Endothelial cell (in vitro differentiated cells): Measurements from ENCODE around the gene PANX2. TPM values are rescaled to one million over a fixed set of nuclear protein-coding genes. Genes with fewer than 3 reads are reported as not detected.

ENCODE experiments used
- DNase-seq: peaks from one replicate; pipeline ENCODE4 v3.0.0; 2021; ENCODE audit warnings: low spot score
- H3K27ac Mint-ChIP-seq: one replicate; pipeline ENCODE4 v1.8.0; 2021; ENCODE audit warnings: mixed read lengths, inconsistent platforms; ENCODE audit not compliant: unreplicated experiment
- H3K27me3 Mint-ChIP-seq: one replicate; pipeline ENCODE4 v1.8.0; 2021; ENCODE audit warnings: mild to moderate bottlenecking, moderate library complexity, mixed read lengths, inconsistent platforms; ENCODE audit not compliant: unreplicated experiment
- H3K36me3 Mint-ChIP-seq: one replicate; pipeline ENCODE4 v1.8.0; 2021; ENCODE audit warnings: mild to moderate bottlenecking, low read depth, mixed read lengths, inconsistent platforms; ENCODE audit not compliant: unreplicated experiment
- H3K4me1 Mint-ChIP-seq: one replicate; pipeline ENCODE4 v1.8.0; 2021; ENCODE audit warnings: mild to moderate bottlenecking, mixed read lengths, inconsistent platforms; ENCODE audit not compliant: unreplicated experiment
- H3K4me3 Mint-ChIP-seq: one replicate; pipeline ENCODE4 v1.8.0; 2021; ENCODE audit warnings: mild to moderate bottlenecking, mixed read lengths, inconsistent platforms; ENCODE audit not compliant: unreplicated experiment
- H3K9me3 Mint-ChIP-seq: one replicate; pipeline ENCODE4 v1.8.0; 2021; ENCODE audit warnings: mixed read lengths, inconsistent platforms; ENCODE audit not compliant: unreplicated experiment
- CTCF ChIP-seq: fragments of 200-600 bp; sonication (generic); IDR thresholded peaks from one replicate; pipeline ENCODE4 v1.5.0; 2021; ENCODE audit warnings: antibody characterized with exemption; ENCODE audit not compliant: unreplicated experiment
- total RNA-seq: library from RNA; stranded (reverse); fragmentation: NEBNext Ultra II Directional; extraction: Animal tissue kit (Norgen Biotek cat#: 25700); gene quantifications from one replicate; pipeline ENCODE4 v1.2.1, GENCODE V29; 2021; ENCODE audit not compliant: unreplicated experiment

PANX2 gene
- total RNA-seq, 1 donor from 2014 or later, result 0.87 TPM

GRCh38 chr22:50174382-50175190 is 4.1 kb downstream of the PANX2 start:
- no peak overlapping the region for H3K27ac Mint-ChIP-seq
- H3K9me3 Mint-ChIP-seq, result no peaks in the 10 kb centered on the region
- H3K36me3 Mint-ChIP-seq, result no peaks in the 10 kb centered on the region
- H3K27me3 Mint-ChIP-seq, result peaks cover 21% of the 10 kb centered on the region
- DNase-seq, result no peak
- H3K4me1 Mint-ChIP-seq, result no peaks in the 10 kb centered on the region
- TF ChIP-seq CTCF, result no peak
- H3K4me3 Mint-ChIP-seq, result no peak overlapping the region

GRCh38 chr22:50175191-50175461 is 4.6 kb downstream of the PANX2 start:
- no peaks in the 10 kb centered on the region for H3K4me1 Mint-ChIP-seq
- peaks cover 24% of the 10 kb centered on the region for H3K27me3 Mint-ChIP-seq
- H3K4me3 Mint-ChIP-seq, result no peak overlapping the region
- no peaks in the 10 kb centered on the region for H3K36me3 Mint-ChIP-seq
- no peak for DNase-seq
- no peaks in the 10 kb centered on the region for H3K9me3 Mint-ChIP-seq
- TF ChIP-seq CTCF, result no peak
- no peak overlapping the region for H3K27ac Mint-ChIP-seq

GRCh38 chr22:50175921-50176849 is 5.7 kb downstream of the PANX2 start:
- no peak for TF ChIP-seq CTCF
- DNase-seq, result no peak
- Mint-ChIP-seq H3K36me3 (no peaks in the 10 kb centered on the region), H3K27ac (no peak overlapping the region), H3K9me3 (no peaks in the 10 kb centered on the region), H3K27me3 (peaks cover 21% of the 10 kb centered on the region), H3K4me3 (no peak overlapping the region), H3K4me1 (no peaks in the 10 kb centered on the region)

- Mint-ChIP-seq H3K4me3 (no peak overlapping the region), H3K4me1 (no peaks in the 10 kb centered on the region), H3K27me3 (peaks cover 19% of the 10 kb centered on the region), H3K36me3 (no peaks in the 10 kb centered on the region), H3K9me3 (no peaks in the 10 kb centered on the region), H3K27ac (no peak overlapping the region)
- TF ChIP-seq CTCF, result no peak
- DNase-seq, result no peak
These were observed 6.5 kb downstream of the PANX2 start for GRCh38 chr22:50176850-50177536.
